Measurements from ENCODE around the gene RNF183.

- TF ChIP-seq CTCF (conservative IDR thresholded peaks at IDR 0.05; ENCODE audit: low read depth, low read length) (no peak), POLR2A (IDR thresholded peaks at IDR 0.05; ENCODE audit: low read depth, low read length) (no peak), RFX5 (IDR thresholded peaks at IDR 0.05; ENCODE audit: low read depth, low read length) (no peak), SMC3 (IDR thresholded peaks at IDR 0.05; ENCODE audit: low read depth, low read length) (no peak), CHD1 (IDR thresholded peaks at IDR 0.05; ENCODE audit: low read depth, low read length) (no peak), CEBPB (IDR thresholded peaks at IDR 0.05; ENCODE audit: low read depth, low read length) (no peak), RAD21 (IDR thresholded peaks at IDR 0.05; ENCODE audit: low read length) (no peak), MAZ (IDR thresholded peaks at IDR 0.05; ENCODE audit: borderline replicate concordance, low read depth, low read length) (no peak), ELK1 (IDR thresholded peaks at IDR 0.05; ENCODE audit: borderline replicate concordance, low read depth, low read length) (no peak), RCOR1 (IDR thresholded peaks at IDR 0.05; ENCODE audit: insufficient replicate concordance, low read length) (no peak), MAFK (IDR thresholded peaks at IDR 0.05; ENCODE audit: low read depth, low read length) (no peak), NFE2L2 (IDR thresholded peaks at IDR 0.05; ENCODE audit: low read depth, low read length) (no peak), USF2 (IDR thresholded peaks at IDR 0.05; ENCODE audit: low read depth, low read length) (no peak)
Observed at GRCh38 chr9:113349445-113350094, 46.4 kb upstream of the RNF183 start, which contains the start of gene BSPRY.
